ENCODE measurements around the gene NMNAT3.
A peak's percentile ranks its signal among the peaks of the same experiment; 100 is the strongest.

Gene NMNAT3

GRCh38 chr3:139677388-139678155 is at the start of gene NMNAT3:
Gene NMNAT3 (minus strand): TSS chr3:139677972. CDS start chr3:139627724, 50,248 bp downstream.
- peak; percentile 70 for DNase-seq (ENCODE audit: low read depth)

- DNase-seq (ENCODE audit: low read depth) = no peak
Measured at GRCh38 chr3:139721370-139721769, 43.6 kb upstream of the NMNAT3 start.

GRCh38 chr3:139718415-139718814 is 40.6 kb upstream of the NMNAT3 start:
- DNase-seq (ENCODE audit: low read depth) = no peak

- no peak for DNase-seq (ENCODE audit: low read depth)
Measured at GRCh38 chr3:139716908-139717485, 39.2 kb upstream of the NMNAT3 start.

- DNase-seq (ENCODE audit: low read depth) = no peak
Measured at GRCh38 chr3:139715743-139716360, 38.1 kb upstream of the NMNAT3 start.

GRCh38 chr3:139715166-139715565 is 37.4 kb upstream of the NMNAT3 start:
- no peak for DNase-seq (ENCODE audit: low read depth)

GRCh38 chr3:139710212-139710611 is 32.4 kb upstream of the NMNAT3 start:
- no peak for DNase-seq (ENCODE audit: low read depth)

GRCh38 chr3:139705631-139706030 is 27.9 kb upstream of the NMNAT3 start:
- no peak for DNase-seq (ENCODE audit: low read depth)

DNA sequence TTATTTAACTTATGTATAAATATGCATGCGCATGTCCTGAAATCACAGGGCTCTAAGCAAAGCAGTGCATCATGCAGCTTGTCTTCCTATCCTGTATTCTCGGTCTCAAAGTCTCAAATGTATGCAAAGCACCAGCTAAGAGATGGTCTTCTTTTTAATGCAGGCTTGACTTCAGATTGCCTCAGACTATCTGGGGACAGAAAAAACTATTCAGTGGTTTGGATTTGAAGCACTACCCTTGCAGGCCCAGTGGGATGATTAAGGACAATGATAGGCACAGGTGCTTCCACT is 18.5 kb upstream of the NMNAT3 start:
- DNase-seq (ENCODE audit: low read depth) = no peak

GRCh38 chr3:139695426-139696313 is 17.9 kb upstream of the NMNAT3 start:
- DNase-seq (ENCODE audit: low read depth) = no peak

GRCh38 chr3:139695007-139695406 is 17.2 kb upstream of the NMNAT3 start:
- DNase-seq (ENCODE audit: low read depth) = no peak

DNA sequence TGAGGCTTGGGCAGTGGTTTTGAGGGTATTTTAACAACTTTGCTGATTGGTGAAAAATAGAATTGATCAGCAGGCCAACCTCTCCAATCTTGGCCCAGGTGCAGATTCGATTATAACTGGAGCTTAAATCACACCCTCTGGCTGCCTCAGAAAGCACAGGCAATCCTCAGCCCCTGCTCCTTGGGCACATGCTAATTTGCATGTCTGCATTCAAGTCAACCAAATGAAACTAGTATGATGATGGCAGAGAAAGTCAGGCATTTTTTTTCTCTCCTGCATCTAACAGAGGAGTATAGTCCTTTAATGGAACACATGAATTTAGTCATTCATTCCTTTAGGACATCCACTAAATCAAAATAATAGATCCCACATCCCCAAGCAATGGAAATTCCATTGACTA is 16.8 kb upstream of the NMNAT3 start:
- DNase-seq (ENCODE audit: low read depth) = no peak

GRCh38 chr3:139691619-139692018 is 13.8 kb upstream of the NMNAT3 start:
- DNase-seq (ENCODE audit: low read depth) = no peak

- no peak for DNase-seq (ENCODE audit: low read depth)
Measured at GRCh38 chr3:139689708-139690228, 12.0 kb upstream of the NMNAT3 start.

DNA sequence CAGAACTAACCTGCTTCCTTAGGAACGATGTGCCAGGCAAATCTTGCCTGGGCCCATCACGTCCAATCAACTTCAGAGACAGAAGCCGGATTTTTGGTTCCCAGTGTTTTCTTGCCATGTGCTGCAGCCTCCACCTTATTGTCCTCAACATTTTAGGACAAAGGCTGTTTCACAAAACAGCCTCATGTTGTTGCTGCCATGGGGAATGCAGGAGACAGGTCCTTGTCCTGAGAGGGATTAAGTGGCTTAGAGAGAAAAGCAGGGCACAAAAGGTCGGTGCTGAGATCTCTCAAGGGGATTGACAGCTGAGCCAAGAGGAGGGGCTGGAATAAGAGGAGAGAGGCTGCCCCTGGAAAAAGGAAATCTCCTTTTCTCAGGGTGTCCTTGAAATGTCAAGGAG is 11.3 kb upstream of the NMNAT3 start:
- DNase-seq (ENCODE audit: low read depth) = no peak

- no peak for DNase-seq (ENCODE audit: low read depth)
Measured at GRCh38 chr3:139687431-139687830, 9.7 kb upstream of the NMNAT3 start.

GRCh38 chr3:139686624-139687023 is 8.9 kb upstream of the NMNAT3 start:
- no peak for DNase-seq (ENCODE audit: low read depth)

DNA sequence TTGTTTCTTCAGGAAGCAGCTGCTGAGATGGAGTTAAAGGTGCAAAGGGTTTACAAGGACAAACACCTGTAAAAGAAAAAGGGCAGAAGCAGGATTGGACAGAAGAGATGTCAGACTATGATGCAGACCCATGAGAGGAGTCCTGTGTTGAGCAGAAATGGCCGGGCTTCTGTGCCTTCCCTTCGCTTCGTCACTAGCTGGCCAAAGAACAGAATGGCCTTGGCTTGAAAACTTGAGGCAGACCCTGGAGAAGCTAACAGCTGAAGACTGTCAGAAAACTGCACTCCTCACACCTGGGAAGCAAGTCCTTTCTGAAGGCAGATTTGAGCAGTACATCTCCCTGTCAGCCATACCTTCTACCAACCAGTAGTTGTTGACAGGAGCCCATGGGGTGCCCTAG is 8.4 kb upstream of the NMNAT3 start:
- no peak for DNase-seq (ENCODE audit: low read depth)

GRCh38 chr3:139679220-139679775 is 1.5 kb upstream of the NMNAT3 start:
- DNase-seq (ENCODE audit: low read depth) = no peak

- DNase-seq (ENCODE audit: low read depth) = no peak
Measured at GRCh38 chr3:139676632-139677387, 962 bp downstream of the NMNAT3 start.

DNA sequence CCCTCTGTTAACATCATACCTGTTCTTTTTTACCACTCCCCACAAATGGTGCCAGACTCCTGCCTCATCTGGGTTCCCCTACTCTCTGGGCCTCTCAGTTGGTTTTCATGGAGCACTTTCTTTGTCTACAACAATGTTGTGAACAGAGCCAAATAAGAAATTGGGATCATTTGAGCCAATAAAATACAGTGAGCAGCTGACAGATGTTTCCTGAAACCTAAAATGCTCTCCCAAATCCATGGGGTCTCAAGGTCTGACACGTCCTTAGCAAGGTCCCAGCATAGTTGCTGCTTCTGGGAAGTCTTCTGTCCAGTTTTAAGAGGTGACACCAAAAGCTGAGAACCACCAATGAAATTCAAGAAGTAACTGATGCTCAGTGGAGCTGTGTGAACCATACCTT is 1.7 kb downstream of the NMNAT3 start:
- no peak for DNase-seq (ENCODE audit: low read depth)
